Endothelial cell (in vitro differentiated cells): ENCODE results near the gene PRRG3. TPM values are rescaled to one million over a fixed set of nuclear protein-coding genes. Genes with fewer than 3 reads are reported as not detected.

Experiments
- DNase-seq: peaks from one replicate; pipeline ENCODE4 v3.0.0; 2021; ENCODE audit warnings: low spot score
- H3K27ac Mint-ChIP-seq: one replicate; pipeline ENCODE4 v1.8.0; 2021; ENCODE audit warnings: mixed read lengths, inconsistent platforms; ENCODE audit not compliant: unreplicated experiment
- H3K27me3 Mint-ChIP-seq: one replicate; pipeline ENCODE4 v1.8.0; 2021; ENCODE audit warnings: mild to moderate bottlenecking, moderate library complexity, mixed read lengths, inconsistent platforms; ENCODE audit not compliant: unreplicated experiment
- H3K36me3 Mint-ChIP-seq: one replicate; pipeline ENCODE4 v1.8.0; 2021; ENCODE audit warnings: mild to moderate bottlenecking, low read depth, mixed read lengths, inconsistent platforms; ENCODE audit not compliant: unreplicated experiment
- H3K4me1 Mint-ChIP-seq: one replicate; pipeline ENCODE4 v1.8.0; 2021; ENCODE audit warnings: mild to moderate bottlenecking, mixed read lengths, inconsistent platforms; ENCODE audit not compliant: unreplicated experiment
- H3K4me3 Mint-ChIP-seq: one replicate; pipeline ENCODE4 v1.8.0; 2021; ENCODE audit warnings: mild to moderate bottlenecking, mixed read lengths, inconsistent platforms; ENCODE audit not compliant: unreplicated experiment
- H3K9me3 Mint-ChIP-seq: one replicate; pipeline ENCODE4 v1.8.0; 2021; ENCODE audit warnings: mixed read lengths, inconsistent platforms; ENCODE audit not compliant: unreplicated experiment
- total RNA-seq: library from RNA; stranded (reverse); fragmentation: NEBNext Ultra II Directional; extraction: Animal tissue kit (Norgen Biotek cat#: 25700); gene quantifications from one replicate; pipeline ENCODE4 v1.2.1, GENCODE V29; 2021; ENCODE audit not compliant: unreplicated experiment
- TF ChIP-seq, protein P1 (sequence below): fragments of 200-600 bp; sonication (generic); IDR thresholded peaks from one replicate; pipeline ENCODE4 v1.5.0; 2021; ENCODE audit warnings: antibody characterized with exemption; ENCODE audit not compliant: unreplicated experiment

PRRG3 gene
- total RNA-seq, 1 donor from 2014 or later: 3.7 TPM

DNA sequence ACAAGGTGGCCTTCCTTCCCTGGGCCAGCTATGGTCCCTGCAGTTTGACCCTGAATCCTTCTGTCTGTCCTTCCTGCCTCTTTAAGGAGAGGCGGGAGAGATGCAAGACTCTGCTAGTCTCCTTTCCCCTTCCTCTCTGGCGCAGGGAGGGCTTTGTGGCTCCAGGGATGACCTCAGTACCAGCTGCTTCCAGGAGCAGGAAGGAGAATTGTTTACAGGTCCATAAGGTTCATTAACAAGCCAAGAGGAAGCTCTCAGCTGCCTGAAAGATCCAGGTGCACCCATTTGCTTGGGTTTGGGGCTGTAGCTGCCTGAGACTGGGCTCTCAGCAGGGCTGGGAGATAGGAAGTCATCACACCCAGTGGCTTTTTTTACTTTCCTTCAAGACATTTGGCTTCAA lies 16.5 kb downstream of the PRRG3 start:
- TF ChIP-seq, protein P1, sequence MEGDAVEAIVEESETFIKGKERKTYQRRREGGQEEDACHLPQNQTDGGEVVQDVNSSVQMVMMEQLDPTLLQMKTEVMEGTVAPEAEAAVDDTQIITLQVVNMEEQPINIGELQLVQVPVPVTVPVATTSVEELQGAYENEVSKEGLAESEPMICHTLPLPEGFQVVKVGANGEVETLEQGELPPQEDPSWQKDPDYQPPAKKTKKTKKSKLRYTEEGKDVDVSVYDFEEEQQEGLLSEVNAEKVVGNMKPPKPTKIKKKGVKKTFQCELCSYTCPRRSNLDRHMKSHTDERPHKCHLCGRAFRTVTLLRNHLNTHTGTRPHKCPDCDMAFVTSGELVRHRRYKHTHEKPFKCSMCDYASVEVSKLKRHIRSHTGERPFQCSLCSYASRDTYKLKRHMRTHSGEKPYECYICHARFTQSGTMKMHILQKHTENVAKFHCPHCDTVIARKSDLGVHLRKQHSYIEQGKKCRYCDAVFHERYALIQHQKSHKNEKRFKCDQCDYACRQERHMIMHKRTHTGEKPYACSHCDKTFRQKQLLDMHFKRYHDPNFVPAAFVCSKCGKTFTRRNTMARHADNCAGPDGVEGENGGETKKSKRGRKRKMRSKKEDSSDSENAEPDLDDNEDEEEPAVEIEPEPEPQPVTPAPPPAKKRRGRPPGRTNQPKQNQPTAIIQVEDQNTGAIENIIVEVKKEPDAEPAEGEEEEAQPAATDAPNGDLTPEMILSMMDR: no peak
- Mint-ChIP-seq H3K9me3 (no peaks in the 10 kb centered on the region), H3K27ac (peak overlapping the region; percentile 48), H3K4me3 (no peak overlapping the region), H3K36me3 (no peaks in the 10 kb centered on the region), H3K4me1 (peaks cover 7% of the 10 kb centered on the region), H3K27me3 (no peaks in the 10 kb centered on the region)
- DNase-seq: no peak

DNA sequence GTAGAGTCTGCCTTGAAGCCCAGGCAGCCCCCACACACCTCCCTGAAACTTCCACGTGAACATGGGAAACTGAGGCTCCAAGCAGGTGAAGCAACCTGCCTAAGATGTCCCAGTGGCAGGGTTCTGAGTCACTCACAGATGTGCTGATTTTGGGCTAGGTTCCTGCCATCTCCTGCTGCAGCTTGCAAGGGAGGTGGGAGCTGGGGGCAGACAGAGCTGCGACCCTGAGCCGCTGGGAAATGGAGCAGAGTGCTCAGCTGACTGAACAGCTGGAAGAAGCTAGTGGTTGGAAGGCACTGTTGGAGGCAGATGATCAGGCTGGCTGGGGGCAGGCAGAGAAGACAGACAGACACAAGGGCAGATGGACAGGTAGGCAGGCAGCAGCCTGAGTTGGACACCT lies 17.0 kb downstream of the PRRG3 start:
- Mint-ChIP-seq H3K4me1 (peaks cover 7% of the 10 kb centered on the region), H3K27ac (no peak overlapping the region), H3K9me3 (no peaks in the 10 kb centered on the region), H3K36me3 (no peaks in the 10 kb centered on the region), H3K4me3 (no peak overlapping the region), H3K27me3 (no peaks in the 10 kb centered on the region)
- DNase-seq: no peak
- TF ChIP-seq, protein P1: no peak

DNA sequence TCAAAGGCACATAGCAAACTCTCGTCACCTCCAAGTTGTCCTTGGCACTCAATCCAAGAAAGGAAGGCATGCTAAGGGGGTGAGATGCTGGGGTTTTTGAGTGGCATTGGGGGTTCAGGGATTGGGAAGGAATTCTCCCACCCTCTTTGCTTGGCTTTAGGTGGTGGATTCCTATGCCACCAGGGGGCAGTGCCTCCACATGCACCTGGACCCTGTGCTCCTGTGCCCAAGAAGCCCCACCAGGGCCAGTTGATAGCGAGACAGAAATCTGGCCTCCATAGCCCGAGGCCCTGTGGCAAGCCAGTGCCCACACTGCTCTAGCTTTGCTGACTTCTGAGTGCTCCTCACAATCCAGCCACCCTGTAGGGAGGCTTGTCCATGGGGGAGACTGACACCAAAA lies 18.6 kb downstream of the PRRG3 start:
- peak; percentile 54 for DNase-seq
- TF ChIP-seq, protein P1: peak; percentile 56
- no peaks in the 10 kb centered on the region for H3K9me3 Mint-ChIP-seq
- peaks cover 7% of the 10 kb centered on the region for H3K4me1 Mint-ChIP-seq
- H3K27ac Mint-ChIP-seq: no peak overlapping the region
- no peaks in the 10 kb centered on the region for H3K27me3 Mint-ChIP-seq
- H3K4me3 Mint-ChIP-seq: no peak overlapping the region
- H3K36me3 Mint-ChIP-seq: no peaks in the 10 kb centered on the region

DNA sequence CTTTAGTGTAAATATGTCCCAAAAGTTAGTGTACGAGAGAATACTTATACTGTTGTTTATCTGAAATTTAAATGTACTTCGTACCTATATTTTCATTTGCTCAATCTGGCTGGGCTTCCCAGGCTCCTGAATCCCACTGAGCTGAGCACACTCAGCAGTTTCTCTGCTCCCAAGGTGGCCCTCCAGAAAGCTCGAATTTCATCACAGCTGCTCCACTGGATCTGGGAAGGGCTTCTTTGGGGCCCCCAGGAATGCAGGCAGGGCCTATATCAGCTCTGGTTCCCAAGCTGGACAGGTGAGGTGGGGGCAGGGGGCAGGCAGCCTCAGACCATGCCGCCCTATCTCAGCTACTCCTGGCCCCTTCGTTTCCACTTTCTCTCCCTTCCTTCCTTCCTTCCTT lies 19.1 kb downstream of the PRRG3 start:
- no peak overlapping the region for H3K4me3 Mint-ChIP-seq
- H3K4me1 Mint-ChIP-seq: peaks cover 7% of the 10 kb centered on the region
- no peak overlapping the region for H3K27ac Mint-ChIP-seq
- no peaks in the 10 kb centered on the region for H3K36me3 Mint-ChIP-seq
- TF ChIP-seq, protein P1: no peak
- no peak for DNase-seq
- H3K27me3 Mint-ChIP-seq: no peaks in the 10 kb centered on the region
- H3K9me3 Mint-ChIP-seq: no peaks in the 10 kb centered on the region

DNA sequence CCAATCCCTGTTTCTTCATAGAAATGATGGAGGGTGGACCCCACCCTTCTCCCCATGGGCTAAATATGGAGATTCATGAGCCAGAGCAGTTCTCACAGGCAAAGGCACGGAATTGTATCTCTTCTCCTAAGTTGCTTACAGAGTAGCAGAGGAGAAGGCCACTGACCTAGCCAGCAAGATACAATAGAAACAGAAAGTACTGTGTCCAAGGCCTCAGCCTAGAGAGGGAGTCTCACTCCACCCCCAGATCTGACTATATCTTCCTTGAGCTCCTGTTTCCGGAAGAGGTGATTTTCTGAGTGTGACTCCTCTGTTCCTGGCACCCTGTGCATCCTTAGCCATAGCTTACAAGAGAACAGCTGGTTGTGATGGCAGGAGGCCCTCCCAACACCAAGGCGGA lies 20.5 kb downstream of the PRRG3 start, which contains the start of gene FATE1:
FATE1 (plus strand) TSS at position 284 of the 400 bp plus-strand sequence; CDS start at position 369, 85 bp downstream.
- Mint-ChIP-seq H3K4me1 (peaks cover 3% of the 10 kb centered on the region), H3K27me3 (no peaks in the 10 kb centered on the region), H3K4me3 (no peak within 1 kb of the TSS), H3K27ac (no peak within 1 kb of the TSS), H3K36me3 (no peaks in the 10 kb centered on the region), H3K9me3 (no peaks in the 10 kb centered on the region)
- DNase-seq: no peak
- TF ChIP-seq, protein P1: no peak
